ENCODE data around the gene CYP2E1.
"Not testable (repeated sequence)": the region's sequence is repeated elsewhere in the genome, so short reads cannot be mapped to it uniquely, and the experiment has no call there.

The CYP2E1 gene

DNA sequence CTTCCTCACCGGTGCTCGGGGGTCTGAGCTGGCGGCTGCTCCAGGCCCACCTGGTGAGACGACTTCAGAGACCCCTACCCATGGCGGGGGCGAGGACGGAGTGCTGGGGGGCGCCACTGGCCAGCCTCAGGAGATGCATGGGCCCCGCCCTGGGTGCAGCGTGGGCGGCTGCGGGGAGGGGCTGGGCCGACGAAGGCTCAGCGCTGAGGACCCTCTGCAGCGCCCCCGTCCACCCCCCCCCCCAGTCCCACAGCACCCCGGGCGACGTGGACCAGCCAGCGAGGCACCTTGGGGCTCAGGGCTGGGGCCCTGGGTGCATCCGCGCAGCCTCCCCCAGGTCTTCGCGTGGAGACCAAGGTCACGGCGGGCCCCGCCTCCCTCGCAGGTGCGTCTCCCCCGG is 49.9 kb downstream of the CYP2E1 start:
- not testable (repeated sequence) for DNase-seq
